HUES64 (cell line): ENCODE results near the gene AKAP13.

ENCODE experiments used
- H3K27ac ChIP-seq: 2 replicates; pipeline ENCODE4 v1.7.0; 2013; ENCODE audit warnings: low read depth, low read length, inconsistent platforms
- H3K27me3 ChIP-seq: 2 replicates; pipeline ENCODE4 v1.6.1; 2013; ENCODE audit warnings: mild to moderate bottlenecking, low read length; ENCODE audit not compliant: insufficient read depth
- H3K36me3 ChIP-seq: 2 replicates; pipeline ENCODE4 v1.6.1; 2013; ENCODE audit warnings: mild to moderate bottlenecking, low read length; ENCODE audit not compliant: insufficient read depth
- H3K4me1 ChIP-seq: 2 replicates; pipeline ENCODE4 v1.6.1; 2013; ENCODE audit warnings: mild to moderate bottlenecking, low read length, moderate library complexity; ENCODE audit not compliant: insufficient read depth
- H3K4me3 ChIP-seq: 2 replicates; pipeline ENCODE4 v1.5.1; 2013; ENCODE audit warnings: mild to moderate bottlenecking, low read length, moderate library complexity
- H3K9ac ChIP-seq: 2 replicates; pipeline ENCODE4 v1.6.1; 2013; ENCODE audit warnings: mild to moderate bottlenecking, low read depth, low read length
- H3K9me3 ChIP-seq: 2 replicates; pipeline ENCODE4 v1.6.1; 2013; ENCODE audit warnings: low read depth, low read length; ENCODE audit not compliant: insufficient read depth
- WGBS: fragments of 150-250, 120-280 bp; methylation state at CpG from one replicate; pipeline ENCODE4 v1.1.7; 2013; ENCODE audit warnings: missing lambda C conversion rate; 5-methylcytosine and 5-hydroxymethylcytosine counted together

AKAP13 gene

GRCh38 chr15:85496551-85497171 lies 116.3 kb downstream of the AKAP13 start:
- Histone ChIP-seq H3K9me3 (no peaks in the 10 kb centered on the region), H3K4me3 (no peak overlapping the region), H3K27ac (no peak overlapping the region), H3K27me3 (no peaks in the 10 kb centered on the region), H3K4me1 (peaks cover 56% of the 10 kb centered on the region), H3K9ac (no peak overlapping the region), H3K36me3 (no peaks in the 10 kb centered on the region)
- 89% methylated on average over 2 of the region's 2 CpGs for WGBS

GRCh38 chr15:85497172-85497569 lies 116.8 kb downstream of the AKAP13 start:
- Histone ChIP-seq H3K9me3 (no peaks in the 10 kb centered on the region), H3K9ac (no peak overlapping the region), H3K27ac (no peak overlapping the region), H3K36me3 (no peaks in the 10 kb centered on the region), H3K4me1 (peaks cover 56% of the 10 kb centered on the region), H3K4me3 (no peak overlapping the region), H3K27me3 (no peaks in the 10 kb centered on the region)
- 93% methylated on average over 2 of the region's 2 CpGs for WGBS

GRCh38 chr15:85498471-85498870 lies 118.1 kb downstream of the AKAP13 start:
- Histone ChIP-seq H3K9me3 (no peaks in the 10 kb centered on the region), H3K9ac (no peak overlapping the region), H3K4me3 (no peak overlapping the region), H3K4me1 (peaks cover 60% of the 10 kb centered on the region), H3K27me3 (no peaks in the 10 kb centered on the region), H3K36me3 (no peaks in the 10 kb centered on the region), H3K27ac (no peak overlapping the region)
- WGBS: 88% methylated on average over 6 of the region's 6 CpGs

- no peak overlapping the region for H3K27ac ChIP-seq
- no peak overlapping the region for H3K9ac ChIP-seq
- no peak overlapping the region for H3K4me3 ChIP-seq
- H3K4me1 ChIP-seq: peaks cover 57% of the 10 kb centered on the region
- no peaks in the 10 kb centered on the region for H3K27me3 ChIP-seq
- 83% methylated on average over 6 of the region's 7 CpGs for WGBS
- no peaks in the 10 kb centered on the region for H3K36me3 ChIP-seq
- H3K9me3 ChIP-seq: no peaks in the 10 kb centered on the region
Measured at GRCh38 chr15:85499371-85499887, 119.0 kb downstream of the AKAP13 start.

GRCh38 chr15:85500060-85500708 lies 119.8 kb downstream of the AKAP13 start:
- no peak overlapping the region for H3K9ac ChIP-seq
- no peak overlapping the region for H3K4me3 ChIP-seq
- peaks cover 57% of the 10 kb centered on the region for H3K4me1 ChIP-seq
- H3K27ac ChIP-seq: no peak overlapping the region
- no peaks in the 10 kb centered on the region for H3K27me3 ChIP-seq
- no peaks in the 10 kb centered on the region for H3K9me3 ChIP-seq
- 93% methylated on average over 6 of the region's 6 CpGs for whole genome bisulfite sequencing
- no peaks in the 10 kb centered on the region for H3K36me3 ChIP-seq

GRCh38 chr15:85500729-85501128 lies 120.3 kb downstream of the AKAP13 start:
- Histone ChIP-seq H3K27me3 (no peaks in the 10 kb centered on the region), H3K27ac (no peak overlapping the region), H3K4me3 (no peak overlapping the region), H3K9ac (no peak overlapping the region), H3K36me3 (no peaks in the 10 kb centered on the region), H3K4me1 (peaks cover 52% of the 10 kb centered on the region), H3K9me3 (no peaks in the 10 kb centered on the region)
- 77% methylated on average over 3 of the region's 4 CpGs for WGBS

GRCh38 chr15:85501574-85501973 lies 121.2 kb downstream of the AKAP13 start:
- Histone ChIP-seq H3K9ac (no peak overlapping the region), H3K4me1 (peaks cover 44% of the 10 kb centered on the region), H3K9me3 (no peaks in the 10 kb centered on the region), H3K27me3 (no peaks in the 10 kb centered on the region), H3K4me3 (no peak overlapping the region), H3K36me3 (no peaks in the 10 kb centered on the region), H3K27ac (no peak overlapping the region)
- 95% methylated on average over 2 of the region's 2 CpGs for WGBS

- Histone ChIP-seq H3K36me3 (no peaks in the 10 kb centered on the region), H3K9me3 (no peaks in the 10 kb centered on the region), H3K4me3 (no peak overlapping the region), H3K4me1 (peaks cover 30% of the 10 kb centered on the region), H3K27ac (no peak overlapping the region), H3K9ac (no peak overlapping the region), H3K27me3 (no peaks in the 10 kb centered on the region)
- 67% methylated on average over 4 of the region's 4 CpGs for WGBS
Measured at GRCh38 chr15:85503151-85503799, 122.9 kb downstream of the AKAP13 start.

- H3K27ac ChIP-seq: no peak overlapping the region
- no peaks in the 10 kb centered on the region for H3K9me3 ChIP-seq
- H3K4me1 ChIP-seq: peaks cover 16% of the 10 kb centered on the region; the same call in 1 of the 2 replicates
- no peak overlapping the region for H3K4me3 ChIP-seq
- H3K9ac ChIP-seq: no peak overlapping the region
- H3K27me3 ChIP-seq: no peaks in the 10 kb centered on the region
- no peaks in the 10 kb centered on the region for H3K36me3 ChIP-seq
- WGBS: 84% methylated on average over 7 of the region's 8 CpGs
Measured at GRCh38 chr15:85504749-85505676, 124.6 kb downstream of the AKAP13 start.

GRCh38 chr15:85507114-85507513 lies 126.7 kb downstream of the AKAP13 start:
- no CpG with 5 or more reads among the region's 2 CpGs for WGBS
- Histone ChIP-seq H3K9ac (no peak overlapping the region), H3K27ac (no peak overlapping the region), H3K36me3 (no peaks in the 10 kb centered on the region), H3K4me3 (no peak overlapping the region), H3K27me3 (no peaks in the 10 kb centered on the region), H3K4me1 (peaks cover 13% of the 10 kb centered on the region), H3K9me3 (no peaks in the 10 kb centered on the region)
